Measurements from ENCODE around the gene OPA1. TPM values are rescaled to one million over a fixed set of nuclear protein-coding genes. Genes with fewer than 3 reads are reported as not detected.

The OPA1 gene
- total and polyA plus RNA-seq, 10 donors: 9.8 to 58.2 (median 50.1) TPM

GRCh38 chr3:193660698-193661411, 67.8 kb downstream of the OPA1 start:
- TF ChIP-seq CTCF (IDR thresholded peaks at IDR 0.05 in 8 of 11, conservative IDR thresholded peaks at IDR 0.05 in 3 of 11) (no peak), POLR2AphosphoS5 (IDR thresholded peaks at IDR 0.05) (no peak), POLR2A (IDR thresholded peaks at IDR 0.05) (no peak)
- Histone ChIP-seq H3K4me1 (no peaks in the 10 kb centered on the region), H3K27me3 (replicated peaks in 1 of 7) (no peaks in the 10 kb centered on the region), H3K36me3 (peaks cover 6 to 97% (median 42%) of the 10 kb centered on the region in 6 donors), H3K27ac (no peak overlapping the region), H3K9me3 (no peaks in the 10 kb centered on the region), H3K4me3 (no peak overlapping the region)
- WGBS, 5 donors: 79 to 88% (median 83%) methylated on average over 4 of the region's 4 CpGs
- no peak for DNase-seq
- intact Hi-C loops (cut with DNase I; ENCODE audit: low total_unique reads): loop anchor here (10.0 kb wide), 1 partner anchor 474 kb away; the partner anchor contains the start of gene HES1

- no peak for DNase-seq
- no peak overlapping the region for H3K27ac ChIP-seq
- H3K36me3 ChIP-seq: peaks cover 2 to 97% (median 46%) of the 10 kb centered on the region in 6 donors
- no peak overlapping the region for H3K4me3 ChIP-seq
- 84 to 97% (median 89%) methylated on average over 7 of the region's 7 CpGs for WGBS, 5 donors
- intact Hi-C loops (cut with DNase I; ENCODE audit: low total_unique reads): loop anchor here (10.0 kb wide), 1 partner anchor 472 kb away; the partner anchor contains the start of gene HES1
- H3K27me3 ChIP-seq (replicated peaks in 1 of 7): no peaks in the 10 kb centered on the region
- H3K9me3 ChIP-seq: no peaks in the 10 kb centered on the region
- H3K4me1 ChIP-seq: no peaks in the 10 kb centered on the region
- TF ChIP-seq CTCF (IDR thresholded peaks at IDR 0.05 in 8 of 11, conservative IDR thresholded peaks at IDR 0.05 in 3 of 11): no peak
- no peak for TF ChIP-seq POLR2A (IDR thresholded peaks at IDR 0.05)
- TF ChIP-seq POLR2AphosphoS5 (IDR thresholded peaks at IDR 0.05): no peak
These were observed 69.8 kb downstream of the OPA1 start for GRCh38 chr3:193662757-193663322.

GRCh38 chr3:193665370-193665989, 72.5 kb downstream of the OPA1 start:
- Histone ChIP-seq H3K4me3 (no peak overlapping the region), H3K36me3 (peaks cover 0 to 97% (median 49%) of the 10 kb centered on the region in 6 donors), H3K9me3 (no peaks in the 10 kb centered on the region), H3K27me3 (replicated peaks in 1 of 7) (no peaks in the 10 kb centered on the region), H3K27ac (no peak overlapping the region), H3K4me1 (no peaks in the 10 kb centered on the region)
- intact Hi-C loops (cut with DNase I; ENCODE audit: low total_unique reads): loop anchor here (10.0 kb wide), 1 partner anchor 469 kb away; the partner anchor contains the start of gene HES1
- no peak for DNase-seq
- WGBS, 5 donors: 94 to 100% (median 98%) methylated on average over 1 of the region's 1 CpG
- TF ChIP-seq POLR2A (IDR thresholded peaks at IDR 0.05) (no peak), POLR2AphosphoS5 (IDR thresholded peaks at IDR 0.05) (no peak), CTCF (IDR thresholded peaks at IDR 0.05 in 8 of 11, conservative IDR thresholded peaks at IDR 0.05 in 3 of 11) (peak in 10 of 11 experiments; percentile 11 to 53 (median 34))

- intact Hi-C loops (cut with DNase I; ENCODE audit: low total_unique reads): no loop called here
These were observed 80.8 kb downstream of the OPA1 start for GRCh38 chr3:193673845-193674244.

More at GRCh38 chr3:193673845-193674244, 80.8 kb downstream of the OPA1 start:
- no peaks in the 10 kb centered on the region for H3K4me1 ChIP-seq
- peaks cover 0 to 91% (median 20%) of the 10 kb centered on the region in 6 donors for H3K36me3 ChIP-seq
- 90 to 98% (median 95%) methylated on average over 7 of the region's 7 CpGs for WGBS, 5 donors
- no peak overlapping the region for H3K4me3 ChIP-seq
- H3K27me3 ChIP-seq (replicated peaks in 1 of 7): no peaks in the 10 kb centered on the region
- no peak for DNase-seq
- no peak for TF ChIP-seq CTCF (IDR thresholded peaks at IDR 0.05 in 8 of 11, conservative IDR thresholded peaks at IDR 0.05 in 3 of 11)
- no peak for TF ChIP-seq POLR2AphosphoS5 (IDR thresholded peaks at IDR 0.05)
- no peak for TF ChIP-seq POLR2A (IDR thresholded peaks at IDR 0.05)
- H3K27ac ChIP-seq: no peak overlapping the region
- H3K9me3 ChIP-seq: no peaks in the 10 kb centered on the region

Data from spleen (tissue), 11 donors.